Activated CD8-positive, alpha-beta memory T cell treated with anti-CD3 and anti-CD28 coated beads, Interleukin-2, amount 50 U/mL, for 24 hours (primary cell): ENCODE data around the gene CAMK2G.
"Not testable (repeated sequence)": the region's sequence is repeated elsewhere in the genome, so short reads cannot be mapped to it uniquely, and the experiment has no call there.

Experiments used
- DNase-seq: peaks from one replicate; pipeline ENCODE4 v3.0.0-alpha.2; 2020; ENCODE audit errors: extremely low read depth

The CAMK2G gene

GRCh38 chr10:73812657-73813056 lies 61.7 kb downstream of the CAMK2G start:
- DNase-seq, result no peak

GRCh38 chr10:73810735-73811465 lies 63.5 kb downstream of the CAMK2G start:
- DNase-seq, result no peak

GRCh38 chr10:73810358-73810734 lies 64.0 kb downstream of the CAMK2G start:
- no peak for DNase-seq

GRCh38 chr10:73809061-73809818 lies 65.1 kb downstream of the CAMK2G start:
- DNase-seq, result no peak

GRCh38 chr10:73808021-73808815 lies 66.1 kb downstream of the CAMK2G start:
- DNase-seq, result no peak

GRCh38 chr10:73807471-73807870 lies 66.9 kb downstream of the CAMK2G start:
- no peak for DNase-seq

GRCh38 chr10:73806176-73806950 lies 68.0 kb downstream of the CAMK2G start:
- no peak for DNase-seq

- DNase-seq, result no peak
Measured at GRCh38 chr10:73803680-73804286, 70.6 kb downstream of the CAMK2G start.

- DNase-seq, result no peak
Measured at GRCh38 chr10:73802276-73802991, 71.9 kb downstream of the CAMK2G start.

- DNase-seq, result no peak
Measured at GRCh38 chr10:73801253-73801590, 73.1 kb downstream of the CAMK2G start.

GRCh38 chr10:73800560-73801252 lies 73.6 kb downstream of the CAMK2G start:
- no peak for DNase-seq

- no peak for DNase-seq
Measured at GRCh38 chr10:73799899-73800559, 74.3 kb downstream of the CAMK2G start.

GRCh38 chr10:73798927-73799560 lies 75.3 kb downstream of the CAMK2G start:
- DNase-seq, result no peak

- DNase-seq, result no peak
Measured at GRCh38 chr10:73798087-73798486, 76.3 kb downstream of the CAMK2G start.

GRCh38 chr10:73797324-73798025 lies 76.9 kb downstream of the CAMK2G start:
- DNase-seq, result no peak

GRCh38 chr10:73796766-73797165 lies 77.6 kb downstream of the CAMK2G start:
- no peak for DNase-seq

- DNase-seq, result not testable (repeated sequence)
Measured at GRCh38 chr10:73796035-73796434, 78.3 kb downstream of the CAMK2G start.

GRCh38 chr10:73795491-73795890 lies 78.9 kb downstream of the CAMK2G start:
- not testable (repeated sequence) for DNase-seq
